Measurements from ENCODE around the gene ADARB2. TPM values are rescaled to one million over a fixed set of nuclear protein-coding genes. Genes with fewer than 3 reads are reported as not detected.

The ADARB2 gene
- total and polyA plus RNA-seq, 10 of the 15 experiments (the other 5 are each of a cell fraction or from before 2014, with no cell fraction given), result 0.02 to 4.1 (median 0.76) TPM

DNA sequence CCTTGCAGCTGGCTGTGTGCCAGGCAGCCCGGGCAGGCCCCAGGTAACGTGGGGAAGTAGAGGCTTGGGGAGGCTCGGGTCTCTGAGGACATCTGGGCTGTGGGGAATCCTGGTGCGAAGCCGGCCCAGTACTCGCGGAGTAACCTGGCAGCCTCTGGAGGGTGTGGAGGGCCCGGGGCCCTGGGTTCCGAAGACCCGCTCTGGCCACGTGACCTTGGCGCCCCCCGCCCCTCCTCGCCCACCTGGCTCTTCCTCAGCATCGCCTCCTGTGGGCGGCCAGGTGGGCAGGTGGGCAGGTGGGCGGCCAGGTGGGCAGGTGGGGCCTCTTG is 538.0 kb downstream of the ADARB2 start (continued):
- TF ChIP-seq CBX5 (IDR thresholded peaks at IDR 0.05; ENCODE audit: low read depth), result no peak
- no peak for TF ChIP-seq RAD21 (IDR thresholded peaks at IDR 0.05; ENCODE audit: insufficient read depth, low read depth, low read length)
- no peak for TF ChIP-seq ZZZ3 (IDR thresholded peaks at IDR 0.05; ENCODE audit: control insufficient read depth, insufficient read length, low read depth)

DNA sequence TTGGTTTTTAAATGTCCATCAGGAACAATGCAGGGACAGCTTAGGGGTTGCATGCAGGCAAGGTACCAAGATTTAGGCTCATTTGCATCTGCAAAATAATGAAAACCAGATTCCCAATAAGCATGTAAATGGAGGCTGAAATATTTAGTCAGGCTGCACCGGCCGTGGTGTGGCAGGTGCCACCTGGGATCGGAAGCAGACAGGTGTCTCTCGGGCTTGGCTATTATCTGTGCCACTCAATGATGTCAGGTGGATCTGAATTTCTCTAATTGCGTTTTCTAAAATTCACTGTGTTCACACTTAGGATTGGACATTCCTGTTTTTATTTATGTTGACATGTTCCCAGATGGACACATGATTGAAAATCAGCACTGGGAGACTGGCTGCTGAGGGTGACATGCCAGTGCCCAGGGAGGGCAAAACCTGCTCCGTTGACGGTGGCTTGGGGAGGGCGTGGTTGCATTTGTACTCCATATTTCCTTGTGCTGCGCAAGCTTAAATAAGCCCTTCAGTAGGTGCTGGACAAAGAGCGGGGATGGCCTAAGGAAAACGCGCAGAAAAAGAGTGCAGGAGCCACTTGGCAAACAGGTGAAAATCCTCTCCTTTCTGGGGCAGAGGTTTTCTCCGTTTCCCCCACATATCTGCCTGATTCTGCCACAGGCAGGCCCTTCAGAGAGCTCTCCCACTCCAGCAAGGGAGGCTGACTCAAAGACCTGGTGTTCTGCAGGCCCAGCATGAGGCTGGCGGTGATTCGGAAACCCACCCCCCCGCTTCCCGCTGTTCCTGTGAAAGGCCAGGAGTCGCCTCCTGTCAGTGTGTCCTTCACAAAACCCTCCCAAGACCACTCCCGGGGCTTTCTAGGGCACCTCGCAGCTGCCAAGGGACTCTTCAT is 538.6 kb downstream of the ADARB2 start:
- H3K4me1 ChIP-seq (ENCODE audit: control insufficient read depth, insufficient read depth, low read length), result no peaks in the 10 kb centered on the region
- in situ Hi-C loops (cut with MboI) (no loop called here), intact Hi-C loops (cut with micrococcal nuclease; ENCODE audit: unreplicated experiment) (no loop called here)
- ChIA-PET RAD21 (ENCODE audit: unreplicated experiment) (no interaction called here), SMC1A (ENCODE audit: uncharacterized antibody, unreplicated experiment) (interaction anchor here (0.6 kb wide), 1 partner anchor 1564 kb away, joined by 3 read pairs; no protein-coding TSS in a partner anchor), CTCF (no interaction called here), POLR2A (no interaction called here)
- no peak for DNase-seq (ENCODE audit: low read depth, low spot score)
- no peak for FAIRE-seq
- 38% methylated on average over 20 of the region's 20 CpGs for WGBS (ENCODE audit: insufficient coverage, insufficient replicate concordance, low lambda C conversion rate, missing lambda C conversion rate)
- H3K36me3 ChIP-seq (ENCODE audit: control insufficient read depth in 2 of 2, insufficient read depth in 2 of 2, low read length in 1 of 2), result no peaks in the 10 kb centered on the region
- TF ChIP-seq POLR2AphosphoS2 (IDR thresholded peaks at IDR 0.05; ENCODE audit: low read depth, low read length) (no peak), WRNIP1 (IDR thresholded peaks at IDR 0.05; ENCODE audit: borderline replicate concordance, low read depth, low read length) (no peak), MTA3 (IDR thresholded peaks at IDR 0.05; ENCODE audit: borderline replicate concordance, low read length) (no peak), RB1 (IDR thresholded peaks at IDR 0.05; ENCODE audit: borderline replicate concordance) (no peak), NRF1 (conservative IDR thresholded peaks at IDR 0.05; ENCODE audit: low read depth, low read length) (no peak), BCL11A (IDR thresholded peaks at IDR 0.05; ENCODE audit: low read depth, low read length) (no peak), CBX3 (IDR thresholded peaks at IDR 0.05; ENCODE audit: borderline replicate concordance, low read depth) (no peak), CBX5 (IDR thresholded peaks at IDR 0.05; ENCODE audit: low read depth) (no peak), FOXK2 (IDR thresholded peaks at IDR 0.05) (no peak), ZNF207 (IDR thresholded peaks at IDR 0.05; ENCODE audit: borderline replicate concordance) (no peak), CHD1 (IDR thresholded peaks at IDR 0.05; ENCODE audit: low read depth, low read length) (no peak), IKZF1 (conservative IDR thresholded peaks at IDR 0.05) (no peak)
- TF ChIP-seq, protein P1, sequence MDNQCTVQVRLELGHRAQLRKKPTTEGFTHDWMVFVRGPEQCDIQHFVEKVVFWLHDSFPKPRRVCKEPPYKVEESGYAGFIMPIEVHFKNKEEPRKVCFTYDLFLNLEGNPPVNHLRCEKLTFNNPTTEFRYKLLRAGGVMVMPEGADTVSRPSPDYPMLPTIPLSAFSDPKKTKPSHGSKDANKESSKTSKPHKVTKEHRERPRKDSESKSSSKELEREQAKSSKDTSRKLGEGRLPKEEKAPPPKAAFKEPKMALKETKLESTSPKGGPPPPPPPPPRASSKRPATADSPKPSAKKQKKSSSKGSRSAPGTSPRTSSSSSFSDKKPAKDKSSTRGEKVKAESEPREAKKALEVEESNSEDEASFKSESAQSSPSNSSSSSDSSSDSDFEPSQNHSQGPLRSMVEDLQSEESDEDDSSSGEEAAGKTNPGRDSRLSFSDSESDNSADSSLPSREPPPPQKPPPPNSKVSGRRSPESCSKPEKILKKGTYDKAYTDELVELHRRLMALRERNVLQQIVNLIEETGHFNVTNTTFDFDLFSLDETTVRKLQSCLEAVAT (IDR thresholded peaks at IDR 0.05), result no peak
- TF ChIP-seq, protein P2, sequence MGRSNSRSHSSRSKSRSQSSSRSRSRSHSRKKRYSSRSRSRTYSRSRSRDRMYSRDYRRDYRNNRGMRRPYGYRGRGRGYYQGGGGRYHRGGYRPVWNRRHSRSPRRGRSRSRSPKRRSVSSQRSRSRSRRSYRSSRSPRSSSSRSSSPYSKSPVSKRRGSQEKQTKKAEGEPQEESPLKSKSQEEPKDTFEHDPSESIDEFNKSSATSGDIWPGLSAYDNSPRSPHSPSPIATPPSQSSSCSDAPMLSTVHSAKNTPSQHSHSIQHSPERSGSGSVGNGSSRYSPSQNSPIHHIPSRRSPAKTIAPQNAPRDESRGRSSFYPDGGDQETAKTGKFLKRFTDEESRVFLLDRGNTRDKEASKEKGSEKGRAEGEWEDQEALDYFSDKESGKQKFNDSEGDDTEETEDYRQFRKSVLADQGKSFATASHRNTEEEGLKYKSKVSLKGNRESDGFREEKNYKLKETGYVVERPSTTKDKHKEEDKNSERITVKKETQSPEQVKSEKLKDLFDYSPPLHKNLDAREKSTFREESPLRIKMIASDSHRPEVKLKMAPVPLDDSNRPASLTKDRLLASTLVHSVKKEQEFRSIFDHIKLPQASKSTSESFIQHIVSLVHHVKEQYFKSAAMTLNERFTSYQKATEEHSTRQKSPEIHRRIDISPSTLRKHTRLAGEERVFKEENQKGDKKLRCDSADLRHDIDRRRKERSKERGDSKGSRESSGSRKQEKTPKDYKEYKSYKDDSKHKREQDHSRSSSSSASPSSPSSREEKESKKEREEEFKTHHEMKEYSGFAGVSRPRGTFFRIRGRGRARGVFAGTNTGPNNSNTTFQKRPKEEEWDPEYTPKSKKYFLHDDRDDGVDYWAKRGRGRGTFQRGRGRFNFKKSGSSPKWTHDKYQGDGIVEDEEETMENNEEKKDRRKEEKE (IDR thresholded peaks at IDR 0.05), result no peak
- TF ChIP-seq, protein P3, sequence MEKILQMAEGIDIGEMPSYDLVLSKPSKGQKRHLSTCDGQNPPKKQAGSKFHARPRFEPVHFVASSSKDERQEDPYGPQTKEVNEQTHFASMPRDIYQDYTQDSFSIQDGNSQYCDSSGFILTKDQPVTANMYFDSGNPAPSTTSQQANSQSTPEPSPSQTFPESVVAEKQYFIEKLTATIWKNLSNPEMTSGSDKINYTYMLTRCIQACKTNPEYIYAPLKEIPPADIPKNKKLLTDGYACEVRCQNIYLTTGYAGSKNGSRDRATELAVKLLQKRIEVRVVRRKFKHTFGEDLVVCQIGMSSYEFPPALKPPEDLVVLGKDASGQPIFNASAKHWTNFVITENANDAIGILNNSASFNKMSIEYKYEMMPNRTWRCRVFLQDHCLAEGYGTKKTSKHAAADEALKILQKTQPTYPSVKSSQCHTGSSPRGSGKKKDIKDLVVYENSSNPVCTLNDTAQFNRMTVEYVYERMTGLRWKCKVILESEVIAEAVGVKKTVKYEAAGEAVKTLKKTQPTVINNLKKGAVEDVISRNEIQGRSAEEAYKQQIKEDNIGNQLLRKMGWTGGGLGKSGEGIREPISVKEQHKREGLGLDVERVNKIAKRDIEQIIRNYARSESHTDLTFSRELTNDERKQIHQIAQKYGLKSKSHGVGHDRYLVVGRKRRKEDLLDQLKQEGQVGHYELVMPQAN (conservative IDR thresholded peaks at IDR 0.05), result no peak
- no peak overlapping the region for H3K27ac ChIP-seq (ENCODE audit: control insufficient read depth, insufficient read depth)
- no peaks in the 10 kb centered on the region for H4K20me1 ChIP-seq (ENCODE audit: control insufficient read depth, insufficient read depth)
- no peaks in the 10 kb centered on the region for H3K9me3 ChIP-seq (replicated peaks; ENCODE audit: control insufficient read depth, insufficient read depth, low read length)
- no peak for ATAC-seq
- no TSS peak for BruUV-seq (replicated peaks)
- no peak overlapping the region for H3K9ac ChIP-seq (ENCODE audit: control insufficient read depth, insufficient read depth, low read length)
- H3K79me2 ChIP-seq (ENCODE audit: control insufficient read depth, insufficient read depth, low read length), result no peaks in the 10 kb centered on the region
- no peaks in the 10 kb centered on the region; a peak in 2 of 4 replicates for H3K27me3 ChIP-seq (replicated peaks in 1 of 2; ENCODE audit: control insufficient read depth in 2 of 2, insufficient read depth in 2 of 2, low read length in 1 of 2)
- no peak overlapping the region for H3K4me2 ChIP-seq (ENCODE audit: control insufficient read depth, insufficient read depth)
- H2AFZ ChIP-seq (ENCODE audit: control insufficient read depth, low read depth, low read length), result no peak overlapping the region
- H3K4me3 ChIP-seq, result no peak overlapping the region

All from GM12878 (cell line).